ENCODE data around the gene TGIF2. TPM values are rescaled to one million over a fixed set of nuclear protein-coding genes. Genes with fewer than 3 reads are reported as not detected.

TGIF2 gene
- total RNA-seq, 1 experiment from 2014 or later: 71.1 TPM

- ATAC-seq (no peak), DNase-seq (ENCODE audit: low spot score) (no peak)
- POLR2A ChIA-PET: no interaction called here
- H3K9me3 Mint-ChIP-seq: no peaks in the 10 kb centered on the region
- peaks cover 32% of the 10 kb centered on the region for H3K4me1 Mint-ChIP-seq
- no peak overlapping the region for H3K27ac Mint-ChIP-seq
- TF ChIP-seq, protein P1, sequence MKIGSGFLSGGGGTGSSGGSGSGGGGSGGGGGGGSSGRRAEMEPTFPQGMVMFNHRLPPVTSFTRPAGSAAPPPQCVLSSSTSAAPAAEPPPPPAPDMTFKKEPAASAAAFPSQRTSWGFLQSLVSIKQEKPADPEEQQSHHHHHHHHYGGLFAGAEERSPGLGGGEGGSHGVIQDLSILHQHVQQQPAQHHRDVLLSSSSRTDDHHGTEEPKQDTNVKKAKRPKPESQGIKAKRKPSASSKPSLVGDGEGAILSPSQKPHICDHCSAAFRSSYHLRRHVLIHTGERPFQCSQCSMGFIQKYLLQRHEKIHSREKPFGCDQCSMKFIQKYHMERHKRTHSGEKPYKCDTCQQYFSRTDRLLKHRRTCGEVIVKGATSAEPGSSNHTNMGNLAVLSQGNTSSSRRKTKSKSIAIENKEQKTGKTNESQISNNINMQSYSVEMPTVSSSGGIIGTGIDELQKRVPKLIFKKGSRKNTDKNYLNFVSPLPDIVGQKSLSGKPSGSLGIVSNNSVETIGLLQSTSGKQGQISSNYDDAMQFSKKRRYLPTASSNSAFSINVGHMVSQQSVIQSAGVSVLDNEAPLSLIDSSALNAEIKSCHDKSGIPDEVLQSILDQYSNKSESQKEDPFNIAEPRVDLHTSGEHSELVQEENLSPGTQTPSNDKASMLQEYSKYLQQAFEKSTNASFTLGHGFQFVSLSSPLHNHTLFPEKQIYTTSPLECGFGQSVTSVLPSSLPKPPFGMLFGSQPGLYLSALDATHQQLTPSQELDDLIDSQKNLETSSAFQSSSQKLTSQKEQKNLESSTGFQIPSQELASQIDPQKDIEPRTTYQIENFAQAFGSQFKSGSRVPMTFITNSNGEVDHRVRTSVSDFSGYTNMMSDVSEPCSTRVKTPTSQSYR (CRISPR knock-in tag; IDR thresholded peaks at IDR 0.05): no peak
- TF ChIP-seq, protein P2, sequence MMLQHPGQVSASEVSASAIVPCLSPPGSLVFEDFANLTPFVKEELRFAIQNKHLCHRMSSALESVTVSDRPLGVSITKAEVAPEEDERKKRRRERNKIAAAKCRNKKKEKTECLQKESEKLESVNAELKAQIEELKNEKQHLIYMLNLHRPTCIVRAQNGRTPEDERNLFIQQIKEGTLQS (CRISPR knock-in tag; conservative IDR thresholded peaks at IDR 0.05): no peak
- TF ChIP-seq NR3C1 (CRISPR knock-in tag; conservative IDR thresholded peaks at IDR 0.05; ENCODE audit: low read depth) (no peak), SMAD3 (CRISPR knock-in tag; IDR thresholded peaks at IDR 0.05; ENCODE audit: borderline replicate concordance) (no peak), JAZF1 (CRISPR knock-in tag; IDR thresholded peaks at IDR 0.05) (no peak), MXD4 (CRISPR knock-in tag; IDR thresholded peaks at IDR 0.05; ENCODE audit: borderline replicate concordance) (no peak), ZNF121 (CRISPR knock-in tag; IDR thresholded peaks at IDR 0.05) (no peak), ETV6 (CRISPR knock-in tag; IDR thresholded peaks at IDR 0.05) (no peak), RELA (CRISPR knock-in tag; IDR thresholded peaks at IDR 0.05; ENCODE audit: borderline replicate concordance) (no peak), TEAD1 (CRISPR knock-in tag; IDR thresholded peaks at IDR 0.05) (no peak)
- TF ChIP-seq, protein P3, sequence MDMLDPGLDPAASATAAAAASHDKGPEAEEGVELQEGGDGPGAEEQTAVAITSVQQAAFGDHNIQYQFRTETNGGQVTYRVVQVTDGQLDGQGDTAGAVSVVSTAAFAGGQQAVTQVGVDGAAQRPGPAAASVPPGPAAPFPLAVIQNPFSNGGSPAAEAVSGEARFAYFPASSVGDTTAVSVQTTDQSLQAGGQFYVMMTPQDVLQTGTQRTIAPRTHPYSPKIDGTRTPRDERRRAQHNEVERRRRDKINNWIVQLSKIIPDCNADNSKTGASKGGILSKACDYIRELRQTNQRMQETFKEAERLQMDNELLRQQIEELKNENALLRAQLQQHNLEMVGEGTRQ (CRISPR knock-in tag; IDR thresholded peaks at IDR 0.05): no peak
- TF ChIP-seq, protein P4, sequence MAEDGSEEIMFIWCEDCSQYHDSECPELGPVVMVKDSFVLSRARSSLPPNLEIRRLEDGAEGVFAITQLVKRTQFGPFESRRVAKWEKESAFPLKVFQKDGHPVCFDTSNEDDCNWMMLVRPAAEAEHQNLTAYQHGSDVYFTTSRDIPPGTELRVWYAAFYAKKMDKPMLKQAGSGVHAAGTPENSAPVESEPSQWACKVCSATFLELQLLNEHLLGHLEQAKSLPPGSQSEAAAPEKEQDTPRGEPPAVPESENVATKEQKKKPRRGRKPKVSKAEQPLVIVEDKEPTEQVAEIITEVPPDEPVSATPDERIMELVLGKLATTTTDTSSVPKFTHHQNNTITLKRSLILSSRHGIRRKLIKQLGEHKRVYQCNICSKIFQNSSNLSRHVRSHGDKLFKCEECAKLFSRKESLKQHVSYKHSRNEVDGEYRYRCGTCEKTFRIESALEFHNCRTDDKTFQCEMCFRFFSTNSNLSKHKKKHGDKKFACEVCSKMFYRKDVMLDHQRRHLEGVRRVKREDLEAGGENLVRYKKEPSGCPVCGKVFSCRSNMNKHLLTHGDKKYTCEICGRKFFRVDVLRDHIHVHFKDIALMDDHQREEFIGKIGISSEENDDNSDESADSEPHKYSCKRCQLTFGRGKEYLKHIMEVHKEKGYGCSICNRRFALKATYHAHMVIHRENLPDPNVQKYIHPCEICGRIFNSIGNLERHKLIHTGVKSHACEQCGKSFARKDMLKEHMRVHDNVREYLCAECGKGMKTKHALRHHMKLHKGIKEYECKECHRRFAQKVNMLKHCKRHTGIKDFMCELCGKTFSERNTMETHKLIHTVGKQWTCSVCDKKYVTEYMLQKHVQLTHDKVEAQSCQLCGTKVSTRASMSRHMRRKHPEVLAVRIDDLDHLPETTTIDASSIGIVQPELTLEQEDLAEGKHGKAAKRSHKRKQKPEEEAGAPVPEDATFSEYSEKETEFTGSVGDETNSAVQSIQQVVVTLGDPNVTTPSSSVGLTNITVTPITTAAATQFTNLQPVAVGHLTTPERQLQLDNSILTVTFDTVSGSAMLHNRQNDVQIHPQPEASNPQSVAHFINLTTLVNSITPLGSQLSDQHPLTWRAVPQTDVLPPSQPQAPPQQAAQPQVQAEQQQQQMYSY (CRISPR knock-in tag; IDR thresholded peaks at IDR 0.05): no peak
- H3K4me3 Mint-ChIP-seq: no peak overlapping the region
- no peaks in the 10 kb centered on the region for H3K36me3 Mint-ChIP-seq
- no peaks in the 10 kb centered on the region for H3K27me3 Mint-ChIP-seq (ENCODE audit: low read depth)
- CTCF ChIA-PET: interaction anchor here (1.0 to 2.4 kb wide), 10 partner anchors 24 to 345 kb away, joined by 3 to 19 read pairs (median 3); partner anchors contain the start of genes DSN1 and RAB5IF
These were observed 26.0 kb upstream of the TGIF2 start for GRCh38 chr20:36547186-36548005.

- CTCF ChIA-PET: interaction anchor here (1.0 to 2.4 kb wide), 10 partner anchors 24 to 345 kb away, joined by 3 to 19 read pairs (median 3); partner anchors contain the start of genes DSN1 and RAB5IF
- Mint-ChIP-seq H3K9me3 (no peaks in the 10 kb centered on the region), H3K27me3 (ENCODE audit: low read depth) (no peaks in the 10 kb centered on the region), H3K4me1 (peaks cover 26% of the 10 kb centered on the region), H3K36me3 (no peaks in the 10 kb centered on the region), H3K4me3 (no peak overlapping the region), H3K27ac (peak overlapping the region; percentile 77; the same call in 1 of the 2 replicates)
- ATAC-seq (peak; percentile 79), DNase-seq (ENCODE audit: low spot score) (peak; percentile 81)
- POLR2A ChIA-PET: no interaction called here
- TF ChIP-seq ATF2 (CRISPR knock-in tag; IDR thresholded peaks at IDR 0.05; ENCODE audit: borderline replicate concordance, low read depth): no peak
- peak; percentile 99 for TF ChIP-seq ZNF121 (CRISPR knock-in tag; IDR thresholded peaks at IDR 0.05)
- no peak for TF ChIP-seq ZNF423 (CRISPR knock-in tag; IDR thresholded peaks at IDR 0.05)
- TF ChIP-seq MYBL2 (CRISPR knock-in tag; IDR thresholded peaks at IDR 0.05): no peak
- no peak for TF ChIP-seq JUN (CRISPR knock-in tag; IDR thresholded peaks at IDR 0.05)
- TF ChIP-seq ESRRA (CRISPR knock-in tag; IDR thresholded peaks at IDR 0.05; ENCODE audit: borderline replicate concordance): no peak
- no peak for TF ChIP-seq CREB1 (CRISPR knock-in tag; IDR thresholded peaks at IDR 0.05)
- TF ChIP-seq RORB (CRISPR knock-in tag; IDR thresholded peaks at IDR 0.05): no peak
These were observed 25.4 kb upstream of the TGIF2 start for GRCh38 chr20:36548006-36548315.
